ENCODE results near the gene SGPP2. TPM values are rescaled to one million over a fixed set of nuclear protein-coding genes. Genes with fewer than 3 reads are reported as not detected.

SGPP2 gene
- total RNA-seq, 1 donor from 2014 or later = 9.7 TPM

GRCh38 chr2:222485367-222486211 is 61.2 kb downstream of the SGPP2 start:
- TF ChIP-seq, protein P1, sequence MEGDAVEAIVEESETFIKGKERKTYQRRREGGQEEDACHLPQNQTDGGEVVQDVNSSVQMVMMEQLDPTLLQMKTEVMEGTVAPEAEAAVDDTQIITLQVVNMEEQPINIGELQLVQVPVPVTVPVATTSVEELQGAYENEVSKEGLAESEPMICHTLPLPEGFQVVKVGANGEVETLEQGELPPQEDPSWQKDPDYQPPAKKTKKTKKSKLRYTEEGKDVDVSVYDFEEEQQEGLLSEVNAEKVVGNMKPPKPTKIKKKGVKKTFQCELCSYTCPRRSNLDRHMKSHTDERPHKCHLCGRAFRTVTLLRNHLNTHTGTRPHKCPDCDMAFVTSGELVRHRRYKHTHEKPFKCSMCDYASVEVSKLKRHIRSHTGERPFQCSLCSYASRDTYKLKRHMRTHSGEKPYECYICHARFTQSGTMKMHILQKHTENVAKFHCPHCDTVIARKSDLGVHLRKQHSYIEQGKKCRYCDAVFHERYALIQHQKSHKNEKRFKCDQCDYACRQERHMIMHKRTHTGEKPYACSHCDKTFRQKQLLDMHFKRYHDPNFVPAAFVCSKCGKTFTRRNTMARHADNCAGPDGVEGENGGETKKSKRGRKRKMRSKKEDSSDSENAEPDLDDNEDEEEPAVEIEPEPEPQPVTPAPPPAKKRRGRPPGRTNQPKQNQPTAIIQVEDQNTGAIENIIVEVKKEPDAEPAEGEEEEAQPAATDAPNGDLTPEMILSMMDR (conservative IDR thresholded peaks at IDR 0.05; ENCODE audit: low read depth, low read length) = no peak
- no peak overlapping the region for H3K4me3 ChIP-seq (ENCODE audit: low read depth, low read length)
- DNase-seq (ENCODE audit: low read depth) = no peak

DNA sequence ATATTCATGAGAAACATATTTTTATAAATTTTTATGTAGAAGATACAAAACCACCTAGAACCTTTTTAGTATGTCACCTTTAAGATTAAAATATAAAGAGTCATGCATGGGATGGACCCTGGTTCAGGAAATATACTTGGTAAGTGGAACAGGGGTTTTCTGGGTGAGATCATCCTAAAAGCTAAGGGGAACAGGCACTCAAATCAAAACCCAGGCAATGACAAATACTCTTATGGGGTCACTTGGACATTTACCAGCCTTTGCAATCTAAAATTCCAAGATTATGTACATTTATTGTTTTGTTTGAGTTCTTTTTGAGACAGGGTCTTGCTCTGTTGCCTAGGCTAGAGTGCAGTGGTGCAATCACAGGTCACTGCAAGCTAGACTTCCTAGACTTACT is 65.8 kb downstream of the SGPP2 start:
- TF ChIP-seq, protein P1 (conservative IDR thresholded peaks at IDR 0.05; ENCODE audit: low read depth, low read length) = no peak
- DNase-seq (ENCODE audit: low read depth) = no peak
- no peak overlapping the region for H3K4me3 ChIP-seq (ENCODE audit: low read depth, low read length)

DNA sequence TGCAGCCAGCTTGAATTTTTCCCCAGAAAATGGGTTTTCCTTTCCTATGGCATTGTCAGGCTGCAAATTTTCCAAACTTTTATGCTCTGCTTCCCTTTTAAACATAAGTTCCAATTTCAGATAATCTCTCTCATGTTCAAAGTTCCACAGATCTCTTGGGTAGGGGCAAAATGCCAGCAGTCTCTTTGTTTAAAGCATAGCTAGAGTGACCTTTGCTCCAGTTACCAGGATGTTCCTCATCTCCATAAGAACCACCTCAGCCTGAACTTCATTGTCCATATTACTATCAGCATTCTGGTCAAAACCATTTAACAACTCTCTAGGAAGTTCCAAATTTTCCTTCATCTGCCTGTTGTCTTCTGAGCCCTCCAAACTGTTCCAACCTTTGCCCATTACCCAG is 68.3 kb downstream of the SGPP2 start:
- TF ChIP-seq, protein P1 (conservative IDR thresholded peaks at IDR 0.05; ENCODE audit: low read depth, low read length) = no peak
- DNase-seq (ENCODE audit: low read depth) = no peak
- H3K4me3 ChIP-seq (ENCODE audit: low read depth, low read length) = no peak overlapping the region

DNA sequence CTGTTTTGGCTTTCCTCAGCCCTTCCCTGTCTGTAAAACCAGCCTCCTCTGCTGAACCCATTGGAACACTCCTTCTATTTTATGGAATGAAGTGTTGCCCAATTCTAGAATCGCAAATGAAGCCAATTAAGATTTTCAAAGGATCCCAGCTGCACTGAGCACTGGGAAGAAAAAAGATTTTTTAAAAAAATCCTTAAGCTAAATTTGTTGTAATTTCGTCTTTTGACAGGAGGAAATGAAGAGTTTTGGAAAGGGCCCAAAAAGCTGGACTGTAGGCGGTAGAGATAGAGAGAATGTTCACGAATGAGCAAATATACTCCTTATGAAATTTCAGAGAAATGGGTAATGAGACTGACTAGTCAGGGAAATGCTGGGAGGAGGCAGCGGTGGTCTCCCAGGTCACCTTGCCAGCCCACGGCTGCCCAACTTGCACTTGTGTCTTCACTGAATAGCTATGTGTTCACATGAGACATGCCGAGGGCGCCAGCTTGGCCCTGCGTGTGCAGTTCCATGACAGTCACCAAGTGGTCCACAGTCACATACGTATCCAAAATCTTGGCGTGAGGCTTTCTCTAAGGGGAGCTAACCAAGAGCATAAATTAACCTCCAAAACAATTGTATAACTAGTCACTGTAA is 69.9 kb downstream of the SGPP2 start:
- TF ChIP-seq, protein P1 (conservative IDR thresholded peaks at IDR 0.05; ENCODE audit: low read depth, low read length) = no peak
- H3K4me3 ChIP-seq (ENCODE audit: low read depth, low read length) = no peak overlapping the region

DNA sequence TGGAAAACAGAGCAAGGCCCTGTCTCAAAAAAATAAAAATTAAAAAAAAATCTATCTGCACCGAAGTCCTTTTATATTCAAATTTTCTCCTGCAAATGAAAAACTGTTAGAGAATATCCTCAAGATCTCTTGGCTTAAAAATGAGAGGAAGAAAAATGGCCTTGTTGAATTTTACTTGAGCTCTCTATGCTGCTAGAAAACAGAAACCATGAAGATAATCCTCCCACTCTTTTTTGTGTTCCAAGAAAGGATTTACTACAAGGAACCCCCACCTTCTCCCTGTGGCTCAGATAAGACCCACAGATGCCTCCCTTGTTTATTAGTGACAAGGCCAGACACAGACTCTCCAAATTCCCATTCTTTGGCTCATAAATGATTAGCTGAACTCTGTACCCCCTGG is 71.0 kb downstream of the SGPP2 start:
- TF ChIP-seq, protein P1 (conservative IDR thresholded peaks at IDR 0.05; ENCODE audit: low read depth, low read length) = no peak
- H3K4me3 ChIP-seq (ENCODE audit: low read depth, low read length) = no peak overlapping the region
- DNase-seq (ENCODE audit: low read depth) = no peak

More for the DNA sequence above, 69.9 kb downstream of the SGPP2 start:
- DNase-seq (ENCODE audit: low read depth) = no peak

DNA sequence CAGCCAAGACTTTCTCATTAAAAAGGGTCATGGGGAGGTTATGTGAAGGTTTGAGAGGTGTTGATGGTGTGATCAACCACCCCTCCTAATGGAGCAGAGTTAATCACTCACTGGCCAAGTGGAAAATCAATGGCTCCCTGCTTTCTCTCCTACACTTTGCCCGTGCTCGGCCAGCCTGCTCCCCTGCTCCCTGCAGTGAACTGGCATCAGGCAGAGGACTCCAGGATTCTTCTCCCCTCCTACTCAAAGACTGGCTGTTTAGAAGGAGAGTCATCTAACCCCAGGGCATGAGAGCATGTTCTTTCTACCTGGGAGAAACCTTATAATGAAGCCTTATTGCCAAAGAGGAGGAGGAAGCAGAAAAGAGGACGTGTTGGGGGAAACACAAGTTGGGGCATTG is 74.9 kb downstream of the SGPP2 start:
- H3K4me3 ChIP-seq (ENCODE audit: low read depth, low read length) = no peak overlapping the region
- no peak for DNase-seq (ENCODE audit: low read depth)
- TF ChIP-seq, protein P1 (conservative IDR thresholded peaks at IDR 0.05; ENCODE audit: low read depth, low read length) = no peak
